HG03354 (cell line): Measurements from ENCODE around the gene ZNF311.
A peak's percentile ranks its signal among the peaks of the same experiment; 100 is the strongest.

Experiments used
- ATAC-seq: cut with Tn5 transposase; IDR thresholded peaks from one replicate; pipeline ENCODE4 v1.9.1; 2021; ENCODE audit warnings: mild to moderate bottlenecking; ENCODE audit not compliant: unreplicated experiment, poor library complexity, severe bottlenecking

The ZNF311 gene

DNA sequence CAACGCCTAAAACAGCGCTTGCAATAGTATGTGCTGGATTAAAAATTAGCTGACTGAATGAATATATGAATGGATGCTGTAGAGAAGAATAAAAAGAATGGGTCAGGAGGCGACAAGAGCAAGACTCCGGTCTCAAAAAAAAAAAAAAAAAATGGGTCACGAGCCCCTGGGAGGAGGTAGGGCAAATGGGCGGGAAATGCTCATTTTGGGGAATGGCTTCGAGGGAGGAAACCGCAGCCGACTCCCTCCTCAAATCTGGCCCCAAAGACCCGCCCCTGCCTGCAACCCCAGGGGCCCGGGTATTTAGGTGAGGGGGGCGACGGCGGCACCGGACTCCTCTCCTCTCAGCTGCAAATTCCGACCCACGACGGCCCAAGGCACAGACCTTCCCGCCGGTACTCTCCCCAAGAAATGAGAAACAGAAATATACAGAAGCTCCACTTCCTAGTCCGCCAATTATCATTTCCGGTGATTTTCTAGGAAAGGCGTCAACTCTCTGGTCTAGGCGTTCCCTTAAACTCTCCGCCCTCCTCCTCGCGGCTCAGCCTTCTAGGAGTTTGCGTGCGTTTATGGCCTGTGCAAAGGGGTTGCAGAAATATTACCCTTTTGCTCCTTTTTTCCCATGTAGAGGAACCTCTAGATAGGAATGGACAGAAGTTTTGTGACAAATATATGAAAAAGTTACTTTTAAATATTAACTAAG lies at the start of gene ZNF311:
TSS of gene ZNF311 (minus strand) at position 133 of the 703 bp plus-strand sequence. CDS start 1,361 bp downstream, outside the sequence.
- no peak for ATAC-seq

DNA sequence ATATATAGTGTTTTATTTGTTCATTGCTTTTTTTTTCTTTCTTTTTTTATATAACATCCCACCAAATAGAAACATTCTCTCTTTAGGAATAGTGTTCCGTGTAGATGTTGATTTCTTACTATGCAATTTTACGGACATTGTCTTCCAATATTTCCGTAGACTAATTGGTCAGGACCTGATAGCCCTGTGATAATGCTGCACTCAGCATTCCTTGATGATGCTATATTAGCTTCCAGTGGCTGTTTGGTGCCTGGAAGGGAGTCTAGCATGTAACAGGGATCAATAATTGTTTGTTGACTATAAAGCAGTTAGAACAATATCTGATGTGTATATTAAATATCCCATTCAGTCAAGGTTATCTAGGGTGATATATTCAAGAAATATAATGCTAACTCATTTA lies 46.6 kb upstream of the ZNF311 start:
- no peak for ATAC-seq

DNA sequence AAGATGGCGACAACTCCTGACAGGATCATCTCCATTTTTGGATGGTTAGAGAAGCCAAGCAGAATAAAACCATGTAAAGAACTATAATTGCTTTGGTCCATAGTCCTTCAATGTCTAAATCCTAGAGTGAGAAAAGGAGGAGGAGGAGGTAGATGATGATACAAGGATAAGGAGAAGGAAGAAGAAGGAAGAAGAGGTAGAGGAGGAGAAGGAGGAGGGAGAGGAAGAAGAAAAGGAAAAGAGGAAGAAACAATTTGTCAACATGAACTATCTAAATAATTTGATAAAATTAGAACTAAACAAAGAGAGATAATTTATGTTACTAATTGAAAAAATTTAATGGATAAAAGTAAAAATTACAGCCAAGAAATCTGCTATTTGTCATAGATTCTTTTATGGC lies 40.0 kb upstream of the ZNF311 start, which contains the start of gene OR2W1:
TSS of gene OR2W1 (minus strand) at position 101 of the 400 bp plus-strand sequence. CDS start at position 101, 0 bp downstream.
- ATAC-seq = no peak

GRCh38 chr6:29035951-29036350 lies 30.8 kb upstream of the ZNF311 start:
- no peak for ATAC-seq

GRCh38 chr6:29028821-29029220 lies 23.7 kb upstream of the ZNF311 start:
- no peak for ATAC-seq

DNA sequence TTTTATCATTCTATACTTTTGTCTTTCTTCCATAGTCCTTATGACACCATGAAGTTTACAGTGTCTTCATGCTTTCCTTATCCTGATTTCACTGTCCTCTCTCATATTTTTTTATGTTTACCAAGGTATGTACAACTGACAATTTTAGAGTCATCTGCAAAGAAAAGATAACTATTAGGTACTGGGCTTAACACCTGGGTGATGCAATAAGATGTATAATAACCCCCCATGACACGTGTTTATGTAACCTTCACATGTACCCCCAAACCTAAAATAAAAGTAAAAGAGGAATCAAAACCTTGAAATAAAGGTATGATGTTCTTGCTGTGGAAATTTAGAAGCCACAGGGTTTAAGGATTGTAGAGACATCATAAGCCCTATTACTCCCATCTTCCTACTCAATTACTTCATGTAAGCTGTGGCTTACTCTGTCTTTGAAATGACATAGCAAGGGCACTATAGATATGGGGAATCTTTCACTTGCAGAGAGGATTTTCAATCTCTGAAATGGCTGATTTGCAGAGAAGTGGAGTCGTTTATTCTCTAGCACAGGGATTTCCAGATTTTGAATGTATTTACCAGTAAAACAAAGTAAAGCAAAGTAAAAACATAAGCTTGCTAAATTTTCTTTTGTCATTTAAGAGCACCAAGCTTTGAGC lies 20.9 kb upstream of the ZNF311 start:
- ATAC-seq = no peak

GRCh38 chr6:29021434-29021833 lies 16.3 kb upstream of the ZNF311 start:
- no peak for ATAC-seq

GRCh38 chr6:29019629-29020028 lies 14.5 kb upstream of the ZNF311 start:
- ATAC-seq = no peak

- ATAC-seq = no peak
Measured at GRCh38 chr6:29017428-29017802, 12.3 kb upstream of the ZNF311 start.

DNA sequence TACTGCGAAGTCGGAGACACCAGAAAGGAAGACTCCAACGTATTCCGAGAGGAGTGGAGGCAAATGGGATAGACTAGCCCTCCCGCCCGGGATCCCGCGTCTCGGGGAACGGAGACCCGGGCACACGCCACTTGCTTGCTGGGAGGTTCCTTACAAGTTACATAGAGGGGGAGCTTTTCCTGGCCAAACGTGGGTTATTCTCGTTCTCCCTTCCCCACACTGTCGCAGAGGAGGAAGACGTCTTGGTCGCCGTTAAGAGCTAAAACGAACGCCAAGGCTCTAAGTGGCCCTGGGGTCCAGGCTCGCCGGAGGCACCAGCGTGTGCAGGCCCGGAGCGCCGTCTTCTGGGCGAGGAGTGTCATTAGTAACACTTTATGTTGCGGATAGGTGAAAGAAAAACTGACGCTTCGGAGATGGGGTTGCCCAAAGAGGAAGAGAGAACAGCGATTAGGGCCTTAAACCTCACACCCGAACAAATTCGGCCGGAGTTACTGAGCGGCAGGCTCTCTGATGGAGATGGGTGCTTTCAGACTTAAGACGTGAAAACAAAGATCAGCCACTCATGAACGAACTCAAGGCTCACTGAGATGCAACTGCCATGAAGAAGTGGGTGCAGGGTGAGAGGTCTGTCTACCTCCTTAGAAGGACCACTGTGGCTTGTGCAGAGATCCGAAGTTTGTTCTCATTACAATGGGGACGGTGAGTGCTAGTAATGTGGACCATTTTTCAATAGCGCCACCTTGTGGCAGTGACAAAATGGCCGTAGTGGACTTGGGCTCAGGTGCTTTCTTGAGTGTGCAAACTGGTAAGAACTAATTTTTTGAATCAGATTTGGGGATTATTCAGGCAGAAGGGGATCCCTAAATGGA lies 11.7 kb upstream of the ZNF311 start:
- ATAC-seq = peak; percentile 83

DNA sequence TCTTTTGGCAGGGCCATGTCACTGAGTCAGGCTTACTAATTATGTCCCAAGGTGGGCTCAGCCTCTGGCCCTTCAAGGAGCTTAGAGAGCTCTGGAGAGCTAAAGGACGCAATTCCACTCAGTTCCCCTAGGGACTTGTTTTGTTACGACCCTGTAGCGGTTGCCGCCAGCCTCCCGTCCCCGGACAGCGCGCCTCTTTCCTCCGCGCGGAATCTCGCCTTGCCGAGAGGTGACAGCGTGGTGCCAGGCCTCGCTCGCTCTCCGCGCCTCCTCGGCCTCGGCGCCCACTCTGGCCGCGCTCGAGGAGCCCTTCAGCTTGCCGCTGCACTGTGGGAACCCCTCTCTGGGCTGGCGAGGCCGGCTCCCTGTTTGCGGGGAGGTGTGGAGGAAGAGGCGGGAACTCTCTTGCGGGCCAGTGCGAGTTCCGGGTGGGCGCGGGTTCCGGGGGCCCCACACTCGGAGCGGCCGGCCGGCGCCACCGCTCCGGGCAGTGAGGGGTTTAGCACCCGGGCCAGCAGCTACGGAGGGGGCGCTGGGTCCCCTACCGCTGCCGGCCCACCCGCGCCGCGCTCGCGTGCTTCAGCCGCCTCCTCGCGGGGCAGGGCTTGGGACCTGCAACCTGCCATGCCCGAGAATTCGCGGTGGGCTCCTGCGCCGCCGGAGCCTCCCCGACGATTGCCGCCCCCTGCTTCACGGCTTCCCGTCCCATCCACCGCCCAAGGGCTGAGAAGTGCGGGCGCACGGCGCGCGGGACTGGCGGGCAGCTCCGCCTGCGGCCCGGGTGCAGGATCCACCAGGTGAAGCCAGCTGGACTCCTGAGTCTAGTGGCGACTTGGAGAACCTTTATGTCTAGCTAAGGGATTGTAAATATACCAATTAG lies 9.9 kb upstream of the ZNF311 start:
- ATAC-seq = no peak

GRCh38 chr6:29011276-29011734 lies 6.2 kb upstream of the ZNF311 start:
- ATAC-seq = no peak

DNA sequence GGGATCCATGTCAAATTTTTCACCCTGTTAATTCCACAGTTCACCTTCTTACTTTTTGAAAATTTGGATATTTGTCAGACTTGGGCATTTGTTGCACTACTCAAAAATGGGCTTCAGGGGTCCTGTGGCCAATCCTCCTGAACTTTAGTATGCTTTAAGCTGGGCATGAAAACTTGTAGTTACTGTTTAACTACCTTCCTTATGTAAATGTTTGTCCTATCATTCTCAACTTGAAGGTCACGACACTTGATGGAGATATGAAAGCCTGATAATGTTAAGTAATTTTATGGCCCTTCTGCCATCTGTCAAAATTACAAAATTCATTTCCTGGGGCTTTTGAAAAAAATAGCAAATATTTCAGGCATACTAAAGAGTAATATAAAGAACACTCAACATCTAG lies 4.2 kb upstream of the ZNF311 start:
- ATAC-seq = no peak

DNA sequence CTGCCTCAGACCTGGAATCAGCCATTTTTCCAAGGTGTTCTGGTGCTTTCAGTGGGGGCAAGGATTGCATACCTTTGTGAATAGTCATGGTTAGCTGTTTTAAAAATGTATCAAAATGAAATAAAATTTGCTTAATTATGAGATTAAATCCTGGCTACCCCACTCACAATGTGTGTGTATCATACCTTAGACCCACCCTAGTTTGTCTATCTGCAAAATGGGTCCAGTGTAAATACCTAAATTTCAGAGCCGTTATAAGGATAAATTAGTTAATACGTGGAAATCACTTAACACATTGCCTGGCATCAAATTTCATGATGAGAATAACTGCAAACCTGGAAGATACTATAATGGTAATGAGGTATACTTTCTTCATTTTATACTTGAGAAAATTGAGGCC lies 3.0 kb upstream of the ZNF311 start:
- ATAC-seq = no peak

- ATAC-seq = no peak
Measured at GRCh38 chr6:28996844-28997510, 8.1 kb downstream of the ZNF311 start.

- no peak for ATAC-seq
Measured at GRCh38 chr6:28995093-28995650, 9.9 kb downstream of the ZNF311 start.

DNA sequence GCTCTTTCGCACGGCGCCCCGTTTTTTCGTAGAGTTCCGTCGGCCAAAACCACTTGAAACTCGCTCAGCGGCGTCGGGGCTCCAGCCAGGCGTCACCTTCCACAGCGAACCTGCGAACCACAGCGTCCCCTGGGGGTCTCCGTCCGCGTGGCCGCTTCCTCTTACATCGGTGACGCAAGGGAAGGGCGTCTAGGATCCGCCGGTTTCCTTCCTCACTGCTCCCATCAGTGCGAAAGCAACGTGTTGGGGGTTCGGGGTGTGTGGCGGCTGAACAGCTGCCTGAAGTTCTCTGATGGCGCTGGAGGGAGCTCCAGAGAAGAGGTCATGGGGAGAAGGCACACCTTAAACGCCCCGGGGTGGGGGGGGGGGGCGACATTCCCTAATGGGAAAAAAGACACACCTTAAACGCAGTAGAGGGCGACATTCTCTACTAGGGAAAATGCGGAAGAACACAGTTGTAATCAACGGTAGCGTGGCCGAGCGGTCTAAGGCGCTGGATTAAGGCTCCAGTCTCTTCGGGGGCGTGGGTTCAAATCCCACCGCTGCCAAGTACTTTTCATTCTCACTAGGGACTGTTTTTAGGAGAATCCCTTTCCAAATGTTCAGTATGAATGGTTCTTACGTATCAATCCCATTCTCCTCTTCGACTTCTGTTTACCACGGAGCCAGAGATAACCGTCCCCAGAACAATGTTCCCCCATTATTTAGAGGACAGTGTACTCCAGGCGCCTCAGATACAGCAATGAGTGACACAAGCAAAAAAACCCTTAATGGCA lies 16.4 kb downstream of the ZNF311 start:
- no peak for ATAC-seq
